ENCODE measurements around the gene GLA. TPM values are rescaled to one million over a fixed set of nuclear protein-coding genes. Genes with fewer than 3 reads are reported as not detected.

The GLA gene
- total and polyA plus RNA-seq, 2 of the 4 experiments (the other 2 are of a cell fraction) = 27.9 to 38.7 TPM

DNA sequence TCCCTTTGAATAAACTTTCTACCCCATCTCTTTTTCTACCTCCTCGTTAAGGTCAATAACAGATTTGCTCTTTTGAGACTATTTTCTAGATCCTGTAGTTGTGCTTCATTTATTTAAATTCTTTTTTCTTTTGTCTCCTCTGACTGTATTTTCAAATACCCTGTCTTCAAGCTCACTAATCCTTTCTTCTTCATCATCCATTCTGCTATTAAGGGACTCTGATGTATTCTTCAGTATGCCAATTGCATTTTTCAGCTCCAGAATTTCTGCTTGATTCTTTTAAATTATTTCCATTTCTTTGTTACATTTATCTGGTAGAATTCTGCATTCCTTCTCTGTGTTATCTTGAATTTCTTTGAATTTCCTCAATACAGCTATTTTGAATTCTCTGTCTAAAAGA is 41.6 kb upstream of the GLA start:
- no peak overlapping the region for H4K5ac ChIP-seq (ENCODE audit: low read depth, low read length)
- no peak overlapping the region for H3K14ac ChIP-seq (replicated peaks; ENCODE audit: low read depth, low read length)
- dilution Hi-C loops (cut with HindIII; ENCODE audit: low sequenced_read_pairs, unreplicated experiment) (no loop called here), intact Hi-C loops (cut with micrococcal nuclease) (no loop called here), in situ Hi-C loops (cut with MboI; ENCODE audit: low sequenced_read_pairs) (no loop called here)
- no peaks in the 10 kb centered on the region; the same call in 1 of the 2 replicates for H3K9me1 ChIP-seq (ENCODE audit: insufficient read depth, low read length)
- H2BK15ac ChIP-seq (ENCODE audit: low read depth, low read length) = no peak overlapping the region
- H3K23ac ChIP-seq (ENCODE audit: low read depth, low read length) = no peak overlapping the region
- H3K36me3 ChIP-seq (ENCODE audit: control insufficient read depth, insufficient read depth, low read length) = no peaks in the 10 kb centered on the region
- no peak overlapping the region for H3K4me3 ChIP-seq (ENCODE audit: insufficient read depth, low read depth, low read length)
- ChIA-PET POLR2A (ENCODE audit: unreplicated experiment) (no interaction called here), CTCF (no interaction called here)
- no peak overlapping the region for H3K18ac ChIP-seq (ENCODE audit: low read depth, low read length)
- no peak overlapping the region for H2AK5ac ChIP-seq (ENCODE audit: low read depth, low read length)
- H3K9ac ChIP-seq (ENCODE audit: low read depth, low read length) = no peak overlapping the region
- no peaks in the 10 kb centered on the region for H4K20me1 ChIP-seq (ENCODE audit: insufficient read depth, low read length)
- no peak overlapping the region for H4K91ac ChIP-seq (ENCODE audit: insufficient read depth, low read depth, low read length)
- H2BK120ac ChIP-seq (ENCODE audit: low read depth, low read length) = no peak overlapping the region
- no peak overlapping the region for H2AFZ ChIP-seq (replicated peaks; ENCODE audit: low read length, poor library complexity)
- no peak overlapping the region for H2BK5ac ChIP-seq (ENCODE audit: low read depth, low read length, poor library complexity, severe bottlenecking)
- no peak for DNase-seq
- H4K8ac ChIP-seq (ENCODE audit: low read depth in 2 of 2, low read length in 2 of 2) = no peak overlapping the region
- no TSS peak for BruUV-seq (replicated peaks)
- H3K27me3 ChIP-seq (ENCODE audit: control insufficient read depth, insufficient read depth, low read length) = no peaks in the 10 kb centered on the region
- no CpG with 5 or more reads among the region's 1 CpG for WGBS, 2 experiments (ENCODE audit: extremely low coverage in 2 of 2, insufficient read length in 1 of 2)
- no peak overlapping the region for H3K4me2 ChIP-seq (ENCODE audit: low read depth, low read length)
- no peaks in the 10 kb centered on the region for H3K9me3 ChIP-seq (ENCODE audit: control insufficient read depth, insufficient read depth, low read length)
- H3K4me1 ChIP-seq (ENCODE audit: control insufficient read depth, insufficient read depth, low read length) = no peaks in the 10 kb centered on the region
- H3K27ac ChIP-seq (ENCODE audit: insufficient read depth, low read length) = no peak overlapping the region
- no peak overlapping the region for H3K56ac ChIP-seq (ENCODE audit: extremely low read depth, insufficient read depth, low read length)
- no peak overlapping the region for H3K4ac ChIP-seq (ENCODE audit: low read depth, low read length)
- H2BK20ac ChIP-seq (ENCODE audit: low read depth, low read length) = no peak overlapping the region
- ATAC-seq (ENCODE audit: low read depth) = no peak
- TF ChIP-seq MXI1 (IDR thresholded peaks at IDR 0.05; ENCODE audit: borderline replicate concordance, low read depth, low read length) = no peak
- TF ChIP-seq SMC3 (IDR thresholded peaks at IDR 0.05; ENCODE audit: low read depth, low read length) = no peak
- no peak for TF ChIP-seq MAFK (IDR thresholded peaks at IDR 0.05; ENCODE audit: low read depth, low read length)
- no peak for TF ChIP-seq RAD21 (IDR thresholded peaks at IDR 0.05; ENCODE audit: low read length)
- no peak for TF ChIP-seq RCOR1 (IDR thresholded peaks at IDR 0.05; ENCODE audit: insufficient replicate concordance, low read length)
- TF ChIP-seq MAZ (IDR thresholded peaks at IDR 0.05; ENCODE audit: borderline replicate concordance, low read depth, low read length) = no peak
- no peak for TF ChIP-seq USF2 (IDR thresholded peaks at IDR 0.05; ENCODE audit: low read depth, low read length)
- no peak for TF ChIP-seq BHLHE40 (IDR thresholded peaks at IDR 0.05; ENCODE audit: low read depth, low read length)
- H3K79me1 ChIP-seq (ENCODE audit: low read depth in 1 of 2, low read length in 2 of 2) = no peaks in the 10 kb centered on the region
- H2AK9ac ChIP-seq (replicated peaks; ENCODE audit: low read depth, low read length, poor library complexity) = no peak overlapping the region
